GM18499 (cell line): ENCODE data around the gene KIRREL3.
"Not testable (repeated sequence)": the region's sequence is repeated elsewhere in the genome, so short reads cannot be mapped to it uniquely, and the experiment has no call there.

ENCODE experiments used
- ATAC-seq: cut with Tn5 transposase; IDR thresholded peaks from one replicate; pipeline ENCODE4 v1.9.1; 2021; ENCODE audit warnings: moderate number of reproducible peaks; ENCODE audit not compliant: insufficient read depth, unreplicated experiment

Gene KIRREL3

DNA sequence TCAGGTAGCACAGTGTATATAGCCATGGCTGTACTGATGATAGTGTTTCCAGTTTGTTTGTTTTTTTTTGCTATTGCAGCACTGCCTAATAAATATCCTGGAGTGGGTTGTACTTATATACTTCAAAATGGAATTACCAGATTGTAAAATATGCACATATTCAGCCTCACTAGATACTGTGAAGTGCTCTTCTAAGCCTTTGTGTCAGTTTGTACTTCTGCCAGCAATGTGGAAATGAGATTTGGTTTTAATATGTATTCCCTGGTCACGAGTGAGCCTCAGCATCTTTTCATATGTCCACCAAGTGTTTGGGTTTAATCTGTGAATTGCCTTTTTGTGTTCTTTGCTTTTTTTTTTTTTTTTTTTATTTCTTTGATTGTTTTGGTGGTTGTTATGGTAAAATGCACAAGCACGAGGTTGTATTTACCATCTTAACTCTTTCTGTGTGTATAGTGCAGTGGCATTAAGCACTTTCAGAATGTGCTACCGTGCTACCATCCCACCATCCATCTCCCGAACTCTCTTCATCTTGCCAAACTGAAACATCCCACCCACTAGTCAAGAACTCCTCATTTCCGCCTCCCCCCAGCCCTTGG, 610.2 kb downstream of the KIRREL3 start:
- ATAC-seq: no peak

- ATAC-seq: no peak
Observed at GRCh38 chr11:126387857-126388256, 612.7 kb downstream of the KIRREL3 start.

DNA sequence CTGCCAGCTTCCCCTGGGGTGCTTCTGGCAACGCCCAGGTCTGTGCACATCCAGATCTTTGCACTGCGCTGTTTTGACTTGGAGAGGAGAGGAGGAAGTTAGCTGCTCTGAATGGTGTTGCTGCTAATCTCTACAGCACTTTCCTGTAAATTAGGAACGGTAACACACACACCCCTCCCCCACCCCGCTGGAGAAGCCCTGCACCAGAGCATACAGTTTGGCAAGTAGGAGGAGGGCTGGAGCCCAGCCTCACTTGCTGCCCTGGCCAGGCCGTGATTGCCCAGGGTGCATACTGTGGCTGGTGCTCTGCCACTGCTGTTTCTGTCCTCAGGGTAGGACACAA, 613.9 kb downstream of the KIRREL3 start:
- ATAC-seq: not testable (repeated sequence)

DNA sequence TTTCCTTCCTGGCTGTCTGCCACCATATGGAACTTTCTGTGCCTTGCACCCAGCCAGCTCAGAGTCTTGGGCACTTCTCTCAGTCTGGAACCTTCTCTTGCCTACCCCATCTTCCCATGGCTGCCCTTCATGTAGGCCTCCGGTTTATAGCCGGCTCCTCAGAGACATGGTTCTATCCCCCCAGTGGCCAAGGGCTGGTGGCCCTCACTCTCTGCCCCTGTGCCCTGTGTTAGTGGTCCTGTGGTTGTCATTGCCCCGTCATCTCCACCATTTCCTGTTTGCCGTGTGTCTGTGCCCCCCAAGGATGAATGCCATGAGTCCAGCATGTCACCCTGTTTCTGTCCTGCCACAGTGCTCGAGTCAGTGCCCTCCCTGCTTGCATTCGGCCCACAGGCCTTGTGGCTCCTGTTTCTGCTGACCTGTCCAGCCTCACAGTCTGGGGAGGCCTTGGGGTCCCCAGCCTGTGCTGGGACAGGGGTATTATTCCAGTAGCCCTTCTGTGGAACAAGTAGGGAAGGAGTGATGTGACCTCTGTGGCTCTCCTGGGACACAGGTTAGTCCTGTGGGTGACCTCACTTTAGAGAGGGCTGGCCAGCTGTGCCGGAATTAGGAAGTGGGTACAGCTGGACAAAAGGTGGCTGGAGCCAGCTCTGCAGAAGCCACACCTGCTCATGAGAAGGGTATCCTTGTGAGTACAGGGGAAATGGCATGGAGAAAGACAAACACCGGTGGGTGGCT, 614.4 kb downstream of the KIRREL3 start:
- ATAC-seq: no peak

GRCh38 chr11:126384449-126385070, 616.0 kb downstream of the KIRREL3 start:
- ATAC-seq: no peak

- no peak for ATAC-seq
Observed at GRCh38 chr11:126383339-126384335, 616.9 kb downstream of the KIRREL3 start.

- not testable (repeated sequence) for ATAC-seq
Observed at GRCh38 chr11:126382641-126383040, 617.9 kb downstream of the KIRREL3 start.

DNA sequence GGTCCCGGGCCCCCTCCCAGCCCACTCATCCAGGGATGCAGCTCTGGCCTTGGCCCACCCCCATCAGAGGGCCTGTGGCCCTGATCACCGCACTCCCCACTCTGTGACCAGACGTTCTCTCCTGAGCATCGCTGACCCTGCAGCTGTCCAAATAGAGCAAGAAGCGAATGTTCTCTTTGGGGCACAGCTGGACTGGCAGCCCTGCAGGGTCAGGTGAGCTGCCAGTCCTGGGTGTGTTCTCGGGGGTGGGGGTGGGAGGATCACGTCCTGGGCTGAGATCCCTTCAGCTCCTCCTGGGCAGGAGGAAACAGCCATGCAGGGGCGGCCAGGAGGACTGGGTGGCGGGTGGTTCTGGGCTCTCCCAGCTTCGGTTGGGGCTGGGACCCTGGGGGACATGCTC, 618.6 kb downstream of the KIRREL3 start:
- not testable (repeated sequence) for ATAC-seq

- no peak for ATAC-seq
Observed at GRCh38 chr11:126380909-126381308, 619.7 kb downstream of the KIRREL3 start.

DNA sequence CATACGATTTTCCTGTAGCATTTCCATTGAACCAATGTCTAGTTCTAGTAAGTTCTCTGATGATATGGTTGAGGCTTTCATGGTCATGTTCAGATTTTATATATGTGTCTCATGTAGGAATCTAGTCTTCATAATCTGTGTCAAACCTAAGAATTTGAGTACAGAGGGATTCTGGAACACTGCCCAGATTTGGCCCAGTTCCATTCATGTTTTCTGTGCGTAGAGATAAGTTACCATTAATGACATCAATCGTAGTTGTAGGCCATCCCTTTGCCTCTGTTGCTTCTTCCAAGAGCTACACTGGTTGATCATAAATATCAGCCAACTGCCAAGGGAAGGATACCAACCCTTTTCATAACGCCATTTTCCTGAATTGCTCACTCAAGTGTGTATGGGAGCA, 621.8 kb downstream of the KIRREL3 start:
- no peak for ATAC-seq

DNA sequence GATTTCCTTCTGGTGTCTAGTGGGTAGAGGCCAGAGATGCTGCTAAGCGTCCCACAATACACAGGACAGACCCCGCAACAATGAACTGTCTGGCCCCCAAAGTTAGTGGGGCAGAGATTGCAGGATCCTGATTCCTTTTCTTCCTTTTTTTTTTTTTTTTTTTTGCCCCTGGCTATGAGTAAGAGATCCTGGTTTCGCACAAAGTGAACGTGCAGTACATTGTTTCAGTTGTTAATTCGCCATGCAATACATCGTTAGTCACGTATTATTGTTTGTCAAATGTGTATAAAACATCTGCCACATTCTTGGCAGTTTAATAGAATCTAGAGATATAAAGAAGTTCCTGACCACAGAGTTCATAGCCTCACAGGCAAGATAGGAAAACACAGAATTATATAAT, 624.8 kb downstream of the KIRREL3 start:
- no peak for ATAC-seq

- not testable (repeated sequence) for ATAC-seq
Observed at GRCh38 chr11:126374562-126375300, 625.8 kb downstream of the KIRREL3 start.

DNA sequence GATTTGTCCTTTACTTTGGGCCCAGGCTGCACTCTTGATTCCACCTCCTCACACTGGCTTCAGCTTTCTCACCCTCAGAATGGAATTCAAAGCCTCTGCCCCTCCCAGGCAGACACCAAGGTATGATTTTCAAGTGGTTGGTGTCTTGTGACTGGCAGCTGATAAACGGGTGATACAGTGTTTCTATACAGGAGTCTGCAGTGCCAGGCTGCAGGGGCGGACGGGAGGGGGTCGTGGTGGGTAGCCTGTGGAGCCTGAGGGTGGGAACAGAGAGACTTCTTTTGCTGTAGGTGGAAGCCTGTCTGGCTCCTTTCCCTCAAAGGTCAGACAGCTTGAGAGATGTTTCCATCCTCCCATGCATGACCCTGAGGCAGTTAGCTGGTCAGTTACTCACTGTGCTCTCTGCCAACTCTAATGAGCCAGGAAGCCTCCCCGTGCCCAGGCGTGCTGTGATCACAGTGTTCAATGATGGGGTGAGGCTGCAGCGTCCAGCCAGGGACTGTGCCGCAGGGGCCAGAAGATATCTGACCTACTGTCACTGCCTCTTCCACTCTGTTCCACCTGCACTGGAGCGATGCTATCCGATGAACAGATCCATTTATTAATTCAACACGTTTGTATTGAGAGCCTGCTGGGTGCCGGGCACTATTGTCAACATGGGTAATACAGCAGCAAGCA, 627.0 kb downstream of the KIRREL3 start:
- not testable (repeated sequence) for ATAC-seq
